Vagina (tissue), 2 donors: ENCODE measurements around the gene ZNF239. TPM values are rescaled to one million over a fixed set of nuclear protein-coding genes. Genes with fewer than 3 reads are reported as not detected.

Experiments
- DNase-seq, 2 donors: peaks; one replicate each; pipeline ENCODE4 v3.0.0-alpha.2; 2017; ENCODE audit errors: extremely low spot score in 2 of 2
- H3K27ac ChIP-seq: fragments of 200-600 bp; sonication (generic); one replicate; pipeline ENCODE4 v1.5.1; 2019
- H3K27me3 ChIP-seq: fragments of 200-600 bp; sonication (generic); one replicate; pipeline ENCODE4 v1.5.1; 2019
- H3K36me3 ChIP-seq, 2 donors: fragments of 200-600 bp; sonication (generic); one replicate each; pipeline ENCODE4 v1.5.1; 2017 to 2019
- H3K4me1 ChIP-seq: fragments of 200-600 bp; sonication (generic); one replicate; pipeline ENCODE4 v1.5.1; 2019
- H3K4me3 ChIP-seq, 2 donors: fragments of 200-600 bp; sonication (generic); 1 replicate in 1 of 2; 2 replicates in 1 of 2; pipeline ENCODE4 v1.5.1; 2016 to 2019
- H3K9me3 ChIP-seq: fragments of 200-600 bp; sonication (generic); one replicate; pipeline ENCODE4 v1.5.1; 2019
- CTCF ChIP-seq, 3 experiments: fragments of 450-650 bp in 2 of 3; fragments of 200-600 bp in 1 of 3; sonication (generic) in 1 of 3; IDR thresholded peaks; one replicate each; pipeline ENCODE4 v1.5.1; 2017 to 2019; ENCODE audit warnings: antibody characterized with exemption in 3 of 3, mild to moderate bottlenecking in 2 of 3, moderate library complexity in 2 of 3
- POLR2A ChIP-seq, 2 donors: fragments of 450-650 bp; IDR thresholded peaks; one replicate each; pipeline ENCODE4 v1.6.1; 2017; ENCODE audit warnings: antibody characterized with exemption in 2 of 2, mild to moderate bottlenecking in 2 of 2, moderate library complexity in 2 of 2
- POLR2AphosphoS5 ChIP-seq, 2 donors: sonication (generic); formaldehyde crosslinking; IDR thresholded peaks; one replicate each; pipeline ENCODE4 v1.9.0; 2017; ENCODE audit warnings: antibody characterized with exemption in 2 of 2, mild to moderate bottlenecking in 2 of 2, low read depth in 1 of 2; ENCODE audit not compliant: insufficient read depth in 1 of 2
- intact Hi-C: fragments of 100-400 bp; cut with DNase I; formaldehyde crosslinking; loops from one replicate; pipeline ENCODE4 v1.15.1; 2023
- total RNA-seq: library from RNA; depleted of rRNA; stranded (reverse); fragments of >200 nt; gene quantifications from one replicate; pipeline ENCODE4 v1.2.3, GENCODE V29; 2016

The ZNF239 gene
- total RNA-seq, 1 donor from 2014 or later: 3.2 TPM

- peaks cover 13% of the 10 kb centered on the region for H3K9me3 ChIP-seq
- intact Hi-C loops: no loop called here
- TF ChIP-seq POLR2A (IDR thresholded peaks at IDR 0.05) (no peak), POLR2AphosphoS5 (IDR thresholded peaks at IDR 0.05; ENCODE audit: insufficient read depth in 1 of 2, low read depth in 1 of 2) (no peak), CTCF (IDR thresholded peaks at IDR 0.05) (no peak)
- DNase-seq: no peak
- H3K4me1 ChIP-seq: peaks cover under 1% of the 10 kb centered on the region
- H3K36me3 ChIP-seq: peaks cover 0 to 41% of the 10 kb centered on the region in 2 donors
- H3K27me3 ChIP-seq: no peaks in the 10 kb centered on the region
- H3K4me3 ChIP-seq: no peak overlapping the region
- H3K27ac ChIP-seq: no peak overlapping the region
Measured at GRCh38 chr10:43616697-43617370, 42.4 kb upstream of the ZNF239 start.

- DNase-seq: no peak
- H3K27me3 ChIP-seq: no peaks in the 10 kb centered on the region
- H3K27ac ChIP-seq: no peak overlapping the region
- no peaks in the 10 kb centered on the region for H3K9me3 ChIP-seq
- H3K4me1 ChIP-seq: peaks cover 8% of the 10 kb centered on the region
- TF ChIP-seq CTCF (IDR thresholded peaks at IDR 0.05) (no peak), POLR2A (IDR thresholded peaks at IDR 0.05) (no peak), POLR2AphosphoS5 (IDR thresholded peaks at IDR 0.05; ENCODE audit: insufficient read depth in 1 of 2, low read depth in 1 of 2) (no peak)
- intact Hi-C loops: no loop called here
- H3K4me3 ChIP-seq: no peak overlapping the region
- peaks cover 0 to 43% of the 10 kb centered on the region in 2 donors for H3K36me3 ChIP-seq
Measured at GRCh38 chr10:43610636-43611035, 36.2 kb upstream of the ZNF239 start.

- intact Hi-C loops: no loop called here
Measured at GRCh38 chr10:43607199-43607573, 32.8 kb upstream of the ZNF239 start.

GRCh38 chr10:43606323-43607198 lies 32.1 kb upstream of the ZNF239 start, which contains the start of gene ZNF485:
Gene ZNF485 (plus strand): TSS chr10:43606438. CDS start chr10:43607051, 613 bp downstream.
- DNase-seq: no peak
- intact Hi-C loops: no loop called here
- peaks cover 8% of the 10 kb centered on the region for H3K4me1 ChIP-seq

More at GRCh38 chr10:43607199-43607573, 32.8 kb upstream of the ZNF239 start:
- Histone ChIP-seq H3K27ac (no peak overlapping the region), H3K36me3 (peaks cover 0 to 21% of the 10 kb centered on the region in 2 donors), H3K9me3 (no peaks in the 10 kb centered on the region), H3K4me3 (peak overlapping the region; percentile 81 to 96), H3K4me1 (peaks cover 8% of the 10 kb centered on the region), H3K27me3 (no peaks in the 10 kb centered on the region)
- no peak for TF ChIP-seq POLR2AphosphoS5 (IDR thresholded peaks at IDR 0.05; ENCODE audit: insufficient read depth in 1 of 2, low read depth in 1 of 2)
- no peak for TF ChIP-seq CTCF (IDR thresholded peaks at IDR 0.05)
- TF ChIP-seq POLR2A (IDR thresholded peaks at IDR 0.05): no peak
- no peak for DNase-seq

More at GRCh38 chr10:43606323-43607198, 32.1 kb upstream of the ZNF239 start, which contains the start of gene ZNF485:
- H3K27me3 ChIP-seq: no peaks in the 10 kb centered on the region
- peak within 1 kb of the TSS; percentile 81 to 96 for H3K4me3 ChIP-seq
- TF ChIP-seq CTCF (IDR thresholded peaks at IDR 0.05) (no peak), POLR2AphosphoS5 (IDR thresholded peaks at IDR 0.05; ENCODE audit: insufficient read depth in 1 of 2, low read depth in 1 of 2) (peak; percentile 21 to 71), POLR2A (IDR thresholded peaks at IDR 0.05) (no peak)
- no peaks in the 10 kb centered on the region for H3K9me3 ChIP-seq
- H3K27ac ChIP-seq: peak within 1 kb of the TSS; percentile 74
- H3K36me3 ChIP-seq: peaks cover 0 to 18% of the 10 kb centered on the region in 2 donors
